Measurements from ENCODE around the gene SNX3.

GRCh38 chr6:108236791-108237190 is 24.0 kb downstream of the SNX3 start:
- TF ChIP-seq POLR2A (IDR thresholded peaks at IDR 0.05; ENCODE audit: extremely low read depth, insufficient read length), result no peak
- no peak for TF ChIP-seq CTCF (IDR thresholded peaks at IDR 0.05; ENCODE audit: low read depth, low read length)
- TF ChIP-seq MAX (IDR thresholded peaks at IDR 0.05; ENCODE audit: low read depth, low read length), result no peak

Measured in NB4 (cell line).